Pancreas (tissue), 10 donors: Measurements from ENCODE around the gene BORCS5. TPM values are rescaled to one million over a fixed set of nuclear protein-coding genes. Genes with fewer than 3 reads are reported as not detected.

Experiments
- ATAC-seq, 4 donors: fragments of 200-7000 bp; cut with Tn5 transposase; one replicate each; pipeline versions ENCODE4 v1.8.0 to v1.9.1; 2020; ENCODE audit warnings: mild to moderate bottlenecking in 4 of 4, moderate library complexity in 4 of 4
- DNase-seq, 6 donors: peaks; one replicate each; pipeline ENCODE4 v3.0.0-alpha.2; 2020
- FAIRE-seq: peaks from 2 replicates; lab custom pipeline; 2012; peaks lifted over from hg19 to GRCh38; lab: Jason Lieb, UNC
- H3K27ac ChIP-seq, 4 donors: fragments of 200-600 bp; sonication (generic); 1 replicate in 3 of 4; 2 replicates in 1 of 4; pipeline versions ENCODE4 v1.5.0 to v1.8.0; 2020
- H3K27me3 ChIP-seq, 4 donors: fragments of 200-600 bp; one replicate each; pipeline ENCODE4 v1.8.0; 2021
- H3K36me3 ChIP-seq, 3 donors: fragments of 200-600 bp; sonication (generic) in 1 of 3; one replicate each; pipeline versions ENCODE4 v1.5.0 to v1.8.0; 2020 to 2021
- H3K4me1 ChIP-seq, 3 donors: fragments of 200-600 bp; one replicate each; pipeline ENCODE4 v1.8.0; 2021
- H3K4me3 ChIP-seq, 4 donors: fragments of 200-600 bp; sonication (generic) in 2 of 4; one replicate each; pipeline versions ENCODE4 v1.5.0 to v1.8.0; 2020 to 2021
- H3K9me3 ChIP-seq, 4 donors: fragments of 200-600 bp; one replicate each; pipeline ENCODE4 v1.8.0; 2021
- CTCF ChIP-seq, 4 donors: fragments of 200-600 bp; sonication (generic) in 3 of 4; IDR thresholded peaks; one replicate each; pipeline versions ENCODE4 v1.5.0 to v1.8.0; 2021; ENCODE audit warnings: antibody characterized with exemption in 4 of 4
- WGBS, 2 donors: extraction: QIAGEN DNeasy Blood & Tissue Kit; methylation state at CpG; one replicate each; pipeline ENCODE4 v1.1.7; 2013; 5-methylcytosine and 5-hydroxymethylcytosine counted together
- intact Hi-C, 3 donors: fragments of 100-400 bp; cut with DNase I; formaldehyde crosslinking; loops; one replicate each; pipeline versions ENCODE4 v1.11.1 to v1.14.2; 2022
- polyA plus RNA-seq, 2 donors: library from polyadenylated mRNA; stranded (reverse); fragments of 200-250 nt; gene quantifications; one replicate each; pipeline ENCODE4 v1.2.3, GENCODE V29; 2013
- total RNA-seq, 6 donors: library from RNA; stranded (reverse); fragmentation: NEBNext Ultra II Directional in 4 of 6; extraction: Animal tissue kit (Norgen Biotek cat#: 25700) in 4 of 6; gene quantifications; one replicate each; pipeline versions ENCODE4 v1.2.1 to v1.2.4, GENCODE V29; 2021 to 2023
- donor health status: healthy with polysubstance abuse.
- donor health status: DM: no; HTN: no; CAD: no; lungs with moderate emphysema.
- donor health status: DM: no; HTN: no; CAD: no.
- donor health status: control.
- donor health status: control.
- donor health status: Bipolar disorder and iron deficiency.
- donor health status: DM: yes; HTN: yes; CAD: no.
- donor health status: DM: no; HTN: no; CAD: no.
- donor health status: DM: no; HTN: no; CAD: no.
- donor health status: DM: yes; HTN: yes; CAD: no.

Gene BORCS5
- total and polyA plus RNA-seq, 8 donors = 3.7 to 10.9 (median 8.3) TPM

GRCh38 chr12:12333407-12334366 is 23.2 kb upstream of the BORCS5 start:
- intact Hi-C loops = loop anchor here in 2 of 3 donors (5.0 kb wide), 2 partner anchors 251 to 256 kb away; no protein-coding TSS in a partner anchor
- no peak for FAIRE-seq
- Histone ChIP-seq H3K4me1 (peaks cover 21 to 38% (median 26%) of the 10 kb centered on the region in 3 donors), H3K27me3 (no peaks in the 10 kb centered on the region), H3K4me3 (no peak overlapping the region), H3K9me3 (no peaks in the 10 kb centered on the region), H3K27ac (peak overlapping the region in 2 of 4 donors; percentile 58 to 63), H3K36me3 (peaks cover 0 to 17% (median 0%) of the 10 kb centered on the region in 3 donors)
- ATAC-seq = peak; percentile 85 to 89 (median 88)
- no peak for TF ChIP-seq CTCF (IDR thresholded peaks at IDR 0.05)
- peak in 4 of 6 donors; percentile 66 to 87 (median 82) for DNase-seq
- 50 to 60% methylated on average over 12 of the region's 12 CpGs for WGBS, 2 donors

GRCh38 chr12:12334367-12335040 is 22.4 kb upstream of the BORCS5 start:
- Histone ChIP-seq H3K4me3 (no peak overlapping the region), H3K27ac (peak overlapping the region in 2 of 4 donors; percentile 58 to 63), H3K36me3 (peaks cover 0 to 17% (median 0%) of the 10 kb centered on the region in 3 donors), H3K9me3 (no peaks in the 10 kb centered on the region), H3K27me3 (no peaks in the 10 kb centered on the region), H3K4me1 (peaks cover 21 to 38% (median 26%) of the 10 kb centered on the region in 3 donors)
- intact Hi-C loops = loop anchor here in 2 of 3 donors (5.0 kb wide), 2 partner anchors 252 to 257 kb away; no protein-coding TSS in a partner anchor
- WGBS, 2 donors = 22 to 26% methylated on average over 10 of the region's 10 CpGs
- DNase-seq (peak in 4 of 6 donors; percentile 42 to 74 (median 54)), ATAC-seq (peak; percentile 28 to 60 (median 49)), FAIRE-seq (no peak)
- peak; percentile 51 to 80 (median 68) for TF ChIP-seq CTCF (IDR thresholded peaks at IDR 0.05)

- Histone ChIP-seq H3K4me3 (no peak overlapping the region), H3K9me3 (no peaks in the 10 kb centered on the region), H3K27me3 (no peaks in the 10 kb centered on the region), H3K36me3 (peaks cover 0 to 16% (median 0%) of the 10 kb centered on the region in 3 donors), H3K27ac (no peak overlapping the region), H3K4me1 (peaks cover 21 to 38% (median 26%) of the 10 kb centered on the region in 3 donors)
- DNase-seq = peak in 2 of 6 donors; percentile 32 to 35
- ATAC-seq = peak in 2 of 4 donors; percentile 22 to 37
- FAIRE-seq = no peak
- TF ChIP-seq CTCF (IDR thresholded peaks at IDR 0.05) = no peak
- intact Hi-C loops = no loop called here
- 72 to 77% methylated on average over 5 of the region's 5 CpGs for WGBS, 2 donors
These were observed 20.8 kb upstream of the BORCS5 start for GRCh38 chr12:12336049-12336411.

GRCh38 chr12:12336511-12336910 is 20.4 kb upstream of the BORCS5 start:
- H3K27ac ChIP-seq = no peak overlapping the region
- no peak for ATAC-seq
- H3K36me3 ChIP-seq = peaks cover 0 to 16% (median 0%) of the 10 kb centered on the region in 3 donors
- no peaks in the 10 kb centered on the region for H3K27me3 ChIP-seq
- FAIRE-seq = no peak
- peaks cover 20 to 34% (median 22%) of the 10 kb centered on the region in 3 donors for H3K4me1 ChIP-seq
- no peak for DNase-seq
- intact Hi-C loops = no loop called here
- H3K9me3 ChIP-seq = no peaks in the 10 kb centered on the region
- no peak overlapping the region for H3K4me3 ChIP-seq
- TF ChIP-seq CTCF (IDR thresholded peaks at IDR 0.05) = no peak
- WGBS, 2 donors = 91 to 96% methylated on average over 1 of the region's 1 CpG
